T-cell (primary cell): ENCODE measurements around the gene MAMDC2. TPM values are rescaled to one million over a fixed set of nuclear protein-coding genes. Genes with fewer than 3 reads are reported as not detected.

Experiments
- ATAC-seq, 4 experiments: fragments of 200-7000 bp in 3 of 4; fragments of 150-1000 bp in 1 of 4; cut with Tn5 transposase; replicated peaks in 1 of 4; 1 replicate in 3 of 4; 2 replicates in 1 of 4; pipeline ENCODE4 v1.10.0; 2021; ENCODE audit warnings: moderate library complexity in 3 of 4, mild to moderate bottlenecking in 2 of 4, moderate number of reproducible peaks in 1 of 4
- CTCF ChIA-PET, 2 donors: fragments of 300-600 bp; sonication (Branson Sonifier 250); formaldehyde crosslinking; loops; one replicate each; lab custom pipeline; 2022; ENCODE audit warnings: antibody characterized with exemption in 2 of 2; lab: Charles Lee
- POLR2A ChIA-PET, 2 donors: fragments of 300-600 bp; sonication (Branson Sonifier 250); formaldehyde crosslinking; loops; one replicate each; lab custom pipeline; 2022; ENCODE audit warnings: antibody characterized with exemption in 2 of 2; lab: Charles Lee
- DNase-seq, 35 experiments: peaks; one replicate each; pipeline versions ENCODE4 v3.0.0 to v3.0.0-alpha.2; 2013 to 2023
- H3K27ac ChIP-seq: one replicate; pipeline ENCODE4 v1.5.1; 2013; ENCODE audit warnings: low read length
- H3K27me3 ChIP-seq, 2 experiments: replicated peaks in 1 of 2; 1 replicate in 1 of 2; 2 replicates in 1 of 2; pipeline versions ENCODE4 v1.6.1 to v1.7.0; 2013; ENCODE audit warnings: low read length in 1 of 2, mixed read lengths in 1 of 2; ENCODE audit not compliant: control insufficient read depth in 2 of 2, insufficient read depth in 2 of 2; ENCODE audit errors: extremely low read depth in 1 of 2
- H3K36me3 ChIP-seq, 2 donors: 1 replicate in 1 of 2; 2 replicates in 1 of 2; pipeline versions ENCODE4 v1.6.1 to v1.7.0; 2013; ENCODE audit warnings: low read length in 1 of 2; ENCODE audit not compliant: control insufficient read depth in 2 of 2, insufficient read depth in 1 of 2; ENCODE audit errors: extremely low read depth in 1 of 2
- H3K4me1 ChIP-seq, 2 experiments: 1 replicate in 1 of 2; 2 replicates in 1 of 2; pipeline versions ENCODE4 v1.6.1 to v1.7.0; 2013; ENCODE audit warnings: low read length in 2 of 2, mixed read lengths in 1 of 2; ENCODE audit not compliant: insufficient read depth in 2 of 2, control insufficient read depth in 1 of 2; ENCODE audit errors: extremely low read depth in 1 of 2
- H3K4me3 ChIP-seq, 2 donors: 1 replicate in 1 of 2; 2 replicates in 1 of 2; pipeline versions ENCODE4 v1.5.1 to v1.7.0; 2013; ENCODE audit warnings: mild to moderate bottlenecking in 2 of 2, low read length in 1 of 2, moderate library complexity in 1 of 2; ENCODE audit not compliant: control insufficient read depth in 1 of 2; ENCODE audit errors: extremely low read depth in 1 of 2
- H3K9me3 ChIP-seq: 2 replicates; pipeline ENCODE4 v1.7.0; 2013
- H3K27ac Mint-ChIP-seq, 2 donors: one replicate each; pipeline ENCODE4 v1.8.0; 2020 to 2021; ENCODE audit warnings: mild to moderate bottlenecking in 2 of 2, mixed read lengths in 2 of 2
- H3K27me3 Mint-ChIP-seq, 2 donors: one replicate each; pipeline ENCODE4 v1.8.0; 2021 to 2022; ENCODE audit warnings: mixed read lengths in 2 of 2
- H3K36me3 Mint-ChIP-seq: one replicate; pipeline ENCODE4 v1.8.0; 2021; ENCODE audit warnings: mixed read lengths
- H3K4me1 Mint-ChIP-seq, 3 donors: one replicate each; pipeline ENCODE4 v1.8.0; 2020 to 2022; ENCODE audit warnings: mixed read lengths in 3 of 3, mild to moderate bottlenecking in 1 of 3
- H3K4me3 Mint-ChIP-seq, 3 donors: one replicate each; pipeline ENCODE4 v1.8.0; 2020 to 2022; ENCODE audit warnings: mild to moderate bottlenecking in 3 of 3, mixed read lengths in 3 of 3, moderate library complexity in 3 of 3
- H3K9me3 Mint-ChIP-seq, 3 donors: one replicate each; pipeline ENCODE4 v1.8.0; 2020 to 2022; ENCODE audit warnings: mixed read lengths in 3 of 3
- WGBS: methylation state at CpG from one replicate; pipeline ENCODE4 v1.1.5; 2013; ENCODE audit warnings: missing lambda C conversion rate; ENCODE audit not compliant: insufficient coverage; 5-methylcytosine and 5-hydroxymethylcytosine counted together
- total RNA-seq, 35 experiments: library from RNA in 6 of 35; stranded (reverse) in 6 of 35; fragments of 120-200 nt in 1 of 35; gene quantifications; one replicate each; pipeline versions ENCODE4 v1.2.1 to v1.2.4 and lab custom pipeline; 2013 to 2026

MAMDC2 gene
- total RNA-seq, 5 donors from 2014 or later (not counting 1 experiment from before 2014, with no cell fraction given): 0.09 to 0.19 (median 0.12) TPM; not detected in 2

- Mint-ChIP-seq H3K27ac (no peak overlapping the region), H3K36me3 (no peaks in the 10 kb centered on the region), H3K27me3 (peaks cover 0 to 2% of the 10 kb centered on the region in 2 donors), H3K4me3 (no peak overlapping the region), H3K9me3 (no peaks in the 10 kb centered on the region), H3K4me1 (no peaks in the 10 kb centered on the region)
- Histone ChIP-seq H3K9me3 (no peaks in the 10 kb centered on the region), H3K36me3 (no peaks in the 10 kb centered on the region), H3K27me3 (no peaks in the 10 kb centered on the region), H3K4me1 (no peaks in the 10 kb centered on the region), H3K27ac (no peak overlapping the region), H3K4me3 (no peak overlapping the region)
- WGBS: no CpG with 5 or more reads among the region's 1 CpG
- POLR2A ChIA-PET: no interaction called here
- CTCF ChIA-PET: no interaction called here
- no peak for DNase-seq
- ATAC-seq: no peak
Observed at GRCh38 chr9:70144131-70144503, 100.5 kb downstream of the MAMDC2 start.

GRCh38 chr9:70145981-70146380 is 102.3 kb downstream of the MAMDC2 start:
- ChIA-PET CTCF (no interaction called here), POLR2A (no interaction called here)
- DNase-seq (no peak), ATAC-seq (no peak)
- H3K9me3 Mint-ChIP-seq: no peaks in the 10 kb centered on the region
- H3K4me3 Mint-ChIP-seq: no peak overlapping the region
- H3K4me3 ChIP-seq: no peak overlapping the region
- peaks cover 0 to 2% of the 10 kb centered on the region in 2 donors for H3K27me3 Mint-ChIP-seq
- no peaks in the 10 kb centered on the region for H3K36me3 Mint-ChIP-seq
- H3K4me1 Mint-ChIP-seq: no peaks in the 10 kb centered on the region
- no peaks in the 10 kb centered on the region for H3K36me3 ChIP-seq
- 80% methylated on average over 1 of the region's 4 CpGs for whole genome bisulfite sequencing
- no peak overlapping the region for H3K27ac ChIP-seq
- H3K27me3 ChIP-seq: no peaks in the 10 kb centered on the region
- no peak overlapping the region for H3K27ac Mint-ChIP-seq
- H3K9me3 ChIP-seq: no peaks in the 10 kb centered on the region
- no peaks in the 10 kb centered on the region for H3K4me1 ChIP-seq

- Histone ChIP-seq H3K27ac (no peak overlapping the region), H3K4me1 (no peaks in the 10 kb centered on the region), H3K4me3 (no peak overlapping the region), H3K27me3 (no peaks in the 10 kb centered on the region), H3K36me3 (no peaks in the 10 kb centered on the region), H3K9me3 (no peaks in the 10 kb centered on the region)
- DNase-seq: no peak
- Mint-ChIP-seq H3K36me3 (no peaks in the 10 kb centered on the region), H3K9me3 (no peaks in the 10 kb centered on the region), H3K4me1 (no peaks in the 10 kb centered on the region), H3K27ac (no peak overlapping the region), H3K27me3 (peaks cover 0 to 2% of the 10 kb centered on the region in 2 donors), H3K4me3 (no peak overlapping the region)
- no peak for ATAC-seq
- CTCF ChIA-PET: no interaction called here
- POLR2A ChIA-PET: no interaction called here
- no CpG with 5 or more reads among the region's 1 CpG for WGBS
Observed at GRCh38 chr9:70147196-70147595, 103.5 kb downstream of the MAMDC2 start.

GRCh38 chr9:70147651-70148050 is 104.0 kb downstream of the MAMDC2 start:
- ATAC-seq (no peak), DNase-seq (no peak)
- no peak overlapping the region for H3K27ac ChIP-seq
- H3K27ac Mint-ChIP-seq: no peak overlapping the region
- ChIA-PET CTCF (no interaction called here), POLR2A (no interaction called here)
- H3K36me3 Mint-ChIP-seq: no peaks in the 10 kb centered on the region
- no peak overlapping the region for H3K4me3 Mint-ChIP-seq
- H3K36me3 ChIP-seq: no peaks in the 10 kb centered on the region
- H3K4me1 ChIP-seq: no peaks in the 10 kb centered on the region
- H3K4me3 ChIP-seq: no peak overlapping the region
- H3K9me3 Mint-ChIP-seq: no peaks in the 10 kb centered on the region
- H3K4me1 Mint-ChIP-seq: no peaks in the 10 kb centered on the region
- H3K27me3 Mint-ChIP-seq: peaks cover 0 to 2% of the 10 kb centered on the region in 2 donors
- no peaks in the 10 kb centered on the region for H3K9me3 ChIP-seq
- WGBS: 86% methylated on average over 2 of the region's 3 CpGs
- no peaks in the 10 kb centered on the region for H3K27me3 ChIP-seq

GRCh38 chr9:70152350-70152749 is 108.7 kb downstream of the MAMDC2 start:
- POLR2A ChIA-PET: no interaction called here

GRCh38 chr9:70156729-70157128 is 113.1 kb downstream of the MAMDC2 start:
- Mint-ChIP-seq H3K9me3 (no peaks in the 10 kb centered on the region), H3K4me1 (no peaks in the 10 kb centered on the region), H3K4me3 (no peak overlapping the region), H3K36me3 (no peaks in the 10 kb centered on the region), H3K27me3 (peaks cover 10 to 27% of the 10 kb centered on the region in 2 donors), H3K27ac (no peak overlapping the region)
- Histone ChIP-seq H3K4me1 (no peaks in the 10 kb centered on the region), H3K27ac (no peak overlapping the region), H3K27me3 (peaks cover 0 to 4% of the 10 kb centered on the region in 2 experiments), H3K4me3 (no peak overlapping the region), H3K36me3 (no peaks in the 10 kb centered on the region), H3K9me3 (no peaks in the 10 kb centered on the region)
- WGBS: 75% methylated on average over 3 of the region's 3 CpGs
- DNase-seq: no peak
- CTCF ChIA-PET: no interaction called here
- ATAC-seq: no peak
- POLR2A ChIA-PET: no interaction called here

More at GRCh38 chr9:70152350-70152749, 108.7 kb downstream of the MAMDC2 start:
- H3K9me3 ChIP-seq: no peaks in the 10 kb centered on the region
- Mint-ChIP-seq H3K36me3 (no peaks in the 10 kb centered on the region), H3K27me3 (peaks cover 11 to 20% of the 10 kb centered on the region in 2 donors), H3K4me1 (no peaks in the 10 kb centered on the region), H3K27ac (no peak overlapping the region), H3K4me3 (no peak overlapping the region), H3K9me3 (no peaks in the 10 kb centered on the region)
- DNase-seq (no peak), ATAC-seq (no peak)
- H3K36me3 ChIP-seq: no peaks in the 10 kb centered on the region
- peaks cover 0 to 2% of the 10 kb centered on the region in 2 experiments for H3K27me3 ChIP-seq
- no peak overlapping the region for H3K27ac ChIP-seq
- WGBS: no CpG with 5 or more reads among the region's 3 CpGs
- CTCF ChIA-PET: no interaction called here
- H3K4me3 ChIP-seq: no peak overlapping the region
- no peaks in the 10 kb centered on the region for H3K4me1 ChIP-seq

- Mint-ChIP-seq H3K4me1 (no peaks in the 10 kb centered on the region), H3K4me3 (no peak overlapping the region), H3K9me3 (no peaks in the 10 kb centered on the region), H3K27me3 (peaks cover 10 to 27% of the 10 kb centered on the region in 2 donors), H3K36me3 (no peaks in the 10 kb centered on the region), H3K27ac (no peak overlapping the region)
- POLR2A ChIA-PET: interaction anchor here in 1 of 2 donors (0.5 kb wide), 1 partner anchor 26 kb away, joined by 3 read pairs; no protein-coding TSS in a partner anchor
- Histone ChIP-seq H3K36me3 (no peaks in the 10 kb centered on the region), H3K27ac (no peak overlapping the region), H3K4me3 (no peak overlapping the region), H3K9me3 (no peaks in the 10 kb centered on the region), H3K4me1 (no peaks in the 10 kb centered on the region), H3K27me3 (peaks cover 0 to 4% of the 10 kb centered on the region in 2 experiments)
- DNase-seq (no peak), ATAC-seq (no peak)
- CTCF ChIA-PET: interaction anchor here in 1 of 2 donors (0.7 kb wide), 1 partner anchor 184 kb away, joined by 4 read pairs; no protein-coding TSS in a partner anchor
- WGBS: 77% methylated on average over 2 of the region's 3 CpGs
Observed at GRCh38 chr9:70159630-70160029, 116.0 kb downstream of the MAMDC2 start.
